ENCODE results near the gene RGL3. TPM values are rescaled to one million over a fixed set of nuclear protein-coding genes. Genes with fewer than 3 reads are reported as not detected.
A peak's percentile ranks its signal among the peaks of the same experiment; 100 is the strongest.

The RGL3 gene
- total RNA-seq, 1 experiment from 2014 or later, result 22.6 TPM

GRCh38 chr19:11444059-11444458 is 24.9 kb upstream of the RGL3 start:
- no peaks in the 10 kb centered on the region for H3K9me3 ChIP-seq (ENCODE audit: control insufficient read depth, insufficient read depth, low read depth, low read length)
- TF ChIP-seq POLR2AphosphoS5 (IDR thresholded peaks at IDR 0.05; ENCODE audit: low read depth, low read length) (no peak), SIN3A (IDR thresholded peaks at IDR 0.05; ENCODE audit: borderline replicate concordance, insufficient read depth, low read depth, low read length) (no peak), TCF7L2 (IDR thresholded peaks at IDR 0.05; ENCODE audit: low read depth, low read length) (no peak)
- TF ChIP-seq, protein P1, sequence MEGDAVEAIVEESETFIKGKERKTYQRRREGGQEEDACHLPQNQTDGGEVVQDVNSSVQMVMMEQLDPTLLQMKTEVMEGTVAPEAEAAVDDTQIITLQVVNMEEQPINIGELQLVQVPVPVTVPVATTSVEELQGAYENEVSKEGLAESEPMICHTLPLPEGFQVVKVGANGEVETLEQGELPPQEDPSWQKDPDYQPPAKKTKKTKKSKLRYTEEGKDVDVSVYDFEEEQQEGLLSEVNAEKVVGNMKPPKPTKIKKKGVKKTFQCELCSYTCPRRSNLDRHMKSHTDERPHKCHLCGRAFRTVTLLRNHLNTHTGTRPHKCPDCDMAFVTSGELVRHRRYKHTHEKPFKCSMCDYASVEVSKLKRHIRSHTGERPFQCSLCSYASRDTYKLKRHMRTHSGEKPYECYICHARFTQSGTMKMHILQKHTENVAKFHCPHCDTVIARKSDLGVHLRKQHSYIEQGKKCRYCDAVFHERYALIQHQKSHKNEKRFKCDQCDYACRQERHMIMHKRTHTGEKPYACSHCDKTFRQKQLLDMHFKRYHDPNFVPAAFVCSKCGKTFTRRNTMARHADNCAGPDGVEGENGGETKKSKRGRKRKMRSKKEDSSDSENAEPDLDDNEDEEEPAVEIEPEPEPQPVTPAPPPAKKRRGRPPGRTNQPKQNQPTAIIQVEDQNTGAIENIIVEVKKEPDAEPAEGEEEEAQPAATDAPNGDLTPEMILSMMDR (IDR thresholded peaks at IDR 0.05), result no peak
- TF ChIP-seq, protein P2, sequence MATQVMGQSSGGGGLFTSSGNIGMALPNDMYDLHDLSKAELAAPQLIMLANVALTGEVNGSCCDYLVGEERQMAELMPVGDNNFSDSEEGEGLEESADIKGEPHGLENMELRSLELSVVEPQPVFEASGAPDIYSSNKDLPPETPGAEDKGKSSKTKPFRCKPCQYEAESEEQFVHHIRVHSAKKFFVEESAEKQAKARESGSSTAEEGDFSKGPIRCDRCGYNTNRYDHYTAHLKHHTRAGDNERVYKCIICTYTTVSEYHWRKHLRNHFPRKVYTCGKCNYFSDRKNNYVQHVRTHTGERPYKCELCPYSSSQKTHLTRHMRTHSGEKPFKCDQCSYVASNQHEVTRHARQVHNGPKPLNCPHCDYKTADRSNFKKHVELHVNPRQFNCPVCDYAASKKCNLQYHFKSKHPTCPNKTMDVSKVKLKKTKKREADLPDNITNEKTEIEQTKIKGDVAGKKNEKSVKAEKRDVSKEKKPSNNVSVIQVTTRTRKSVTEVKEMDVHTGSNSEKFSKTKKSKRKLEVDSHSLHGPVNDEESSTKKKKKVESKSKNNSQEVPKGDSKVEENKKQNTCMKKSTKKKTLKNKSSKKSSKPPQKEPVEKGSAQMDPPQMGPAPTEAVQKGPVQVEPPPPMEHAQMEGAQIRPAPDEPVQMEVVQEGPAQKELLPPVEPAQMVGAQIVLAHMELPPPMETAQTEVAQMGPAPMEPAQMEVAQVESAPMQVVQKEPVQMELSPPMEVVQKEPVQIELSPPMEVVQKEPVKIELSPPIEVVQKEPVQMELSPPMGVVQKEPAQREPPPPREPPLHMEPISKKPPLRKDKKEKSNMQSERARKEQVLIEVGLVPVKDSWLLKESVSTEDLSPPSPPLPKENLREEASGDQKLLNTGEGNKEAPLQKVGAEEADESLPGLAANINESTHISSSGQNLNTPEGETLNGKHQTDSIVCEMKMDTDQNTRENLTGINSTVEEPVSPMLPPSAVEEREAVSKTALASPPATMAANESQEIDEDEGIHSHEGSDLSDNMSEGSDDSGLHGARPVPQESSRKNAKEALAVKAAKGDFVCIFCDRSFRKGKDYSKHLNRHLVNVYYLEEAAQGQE (IDR thresholded peaks at IDR 0.05; ENCODE audit: insufficient read depth in 1 of 2, low read depth in 2 of 2, low read length in 1 of 2), result no peak
- no peaks in the 10 kb centered on the region for H3K27me3 ChIP-seq (ENCODE audit: control insufficient read depth, insufficient read depth, low read length)
- H3K27ac ChIP-seq (ENCODE audit: low read length), result no peak overlapping the region
- no TSS peak for BruUV-seq (replicated peaks)
- DNase-seq (ENCODE audit: low read depth, low spot score) (no peak), ATAC-seq (no peak)
- ChIA-PET CTCF (interaction anchor here (0.5 kb wide), 1 partner anchor 85 kb away, joined by 4 read pairs; the partner anchor contains the start of gene ECSIT), POLR2A (no interaction called here)
- no peak overlapping the region for H3K4me3 ChIP-seq (ENCODE audit: low read depth in 2 of 2, low read length in 2 of 2)
- intact Hi-C loops (cut with micrococcal nuclease; ENCODE audit: unreplicated experiment), result no loop called here
- no peaks in the 10 kb centered on the region; the same call in 1 of the 2 replicates for H3K36me3 ChIP-seq (ENCODE audit: control insufficient read depth, insufficient read depth, low read length)
- no peaks in the 10 kb centered on the region for H3K4me1 ChIP-seq (ENCODE audit: control insufficient read depth, insufficient read depth, low read length)
- in situ Hi-C loops (cut with HindIII; ENCODE audit: low pct_unique_long_range_greater_than_20kb, low sequenced_read_pairs), result no loop called here

DNA sequence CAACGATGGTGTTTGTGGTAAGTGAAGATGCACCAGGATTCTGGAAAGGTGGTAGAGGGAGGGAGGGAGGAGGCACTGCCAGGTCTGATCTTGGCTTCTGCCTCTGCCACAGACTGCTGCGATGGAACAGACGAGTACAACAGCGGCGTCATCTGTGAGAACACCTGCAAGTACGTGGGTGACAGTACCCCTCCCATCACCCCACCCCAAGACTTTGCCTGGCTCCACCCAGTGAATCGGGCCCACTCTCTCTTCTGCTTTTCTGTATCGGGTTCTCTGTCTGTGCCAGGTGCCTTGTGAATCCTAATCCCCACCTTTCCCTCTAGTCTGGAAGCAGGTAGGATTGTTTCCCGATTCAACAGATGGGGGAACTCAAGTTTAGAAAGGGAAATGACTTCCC is 18.8 kb upstream of the RGL3 start:
- DNase-seq (ENCODE audit: low read depth, low spot score) (no peak), ATAC-seq (no peak)
- in situ Hi-C loops (cut with HindIII; ENCODE audit: low pct_unique_long_range_greater_than_20kb, low sequenced_read_pairs) (no loop called here), intact Hi-C loops (cut with micrococcal nuclease; ENCODE audit: unreplicated experiment) (no loop called here)
- no peak for TF ChIP-seq POLR2AphosphoS5 (IDR thresholded peaks at IDR 0.05; ENCODE audit: low read depth, low read length)
- TF ChIP-seq, protein P2 (IDR thresholded peaks at IDR 0.05; ENCODE audit: insufficient read depth in 1 of 2, low read depth in 2 of 2, low read length in 1 of 2), result no peak
- TF ChIP-seq, protein P1 (IDR thresholded peaks at IDR 0.05), result no peak
- no peak for TF ChIP-seq SIN3A (IDR thresholded peaks at IDR 0.05; ENCODE audit: borderline replicate concordance, insufficient read depth, low read depth, low read length)
- no peak for TF ChIP-seq TCF7L2 (IDR thresholded peaks at IDR 0.05; ENCODE audit: low read depth, low read length)
- Histone ChIP-seq H3K36me3 (ENCODE audit: control insufficient read depth, insufficient read depth, low read length) (no peaks in the 10 kb centered on the region; the same call in 1 of the 2 replicates), H3K4me3 (ENCODE audit: low read depth in 2 of 2, low read length in 2 of 2) (no peak overlapping the region), H3K27me3 (ENCODE audit: control insufficient read depth, insufficient read depth, low read length) (no peaks in the 10 kb centered on the region), H3K27ac (ENCODE audit: low read length) (no peak overlapping the region), H3K4me1 (ENCODE audit: control insufficient read depth, insufficient read depth, low read length) (peaks cover 9% of the 10 kb centered on the region), H3K9me3 (ENCODE audit: control insufficient read depth, insufficient read depth, low read depth, low read length) (no peaks in the 10 kb centered on the region)
- ChIA-PET CTCF (no interaction called here), POLR2A (no interaction called here)
- TSS peak; percentile 67 for BruUV-seq (replicated peaks)
